HCT116 (cell line): Measurements from ENCODE around the gene F10. TPM values are rescaled to one million over a fixed set of nuclear protein-coding genes. Genes with fewer than 3 reads are reported as not detected.

ENCODE experiments used
- ATAC-seq: fragments of 200-7000 bp; cut with Tn5 transposase; 2 replicates; pipeline ENCODE4 v1.9.1; 2020; ENCODE audit warnings: mild to moderate bottlenecking, moderate library complexity
- BruUV-seq: library from RNA; stranded (reverse); fragments of 400-500 nt; replicated peaks from 2 replicates; lab custom pipeline; 2021; lab: Mats Ljungman, UMichigan
- CTCF ChIA-PET: fragments of 300-600 bp; sonication (Branson Sonifier 250); formaldehyde crosslinking; loops from one replicate; lab custom pipeline; 2021; ENCODE audit warnings: antibody characterized with exemption; lab: Charles Lee
- POLR2A ChIA-PET: fragments of 300-600, 350-600 bp; sonication (Branson Sonifier 250); formaldehyde crosslinking; loops from one replicate; lab custom pipeline; 2021; ENCODE audit warnings: antibody characterized with exemption; lab: Charles Lee
- RAD21 ChIA-PET, 2 experiments: fragments of 300-600 bp; sonication (Branson Sonifier 250); formaldehyde crosslinking; loops; one replicate each; lab custom pipeline; 2023; ENCODE audit warnings: low total read pairs in 2 of 2; ENCODE audit not compliant: uncharacterized antibody in 2 of 2, unreplicated experiment in 2 of 2, low non-redundant PET in 1 of 2; lab: Charles Lee
- DNase-seq: peaks from one replicate; pipeline ENCODE4 v3.0.0-alpha.2; 2010; ENCODE audit warnings: low read depth, low spot score
- H2AFZ ChIP-seq: fragments of 200-600 bp; shearing (Covaris generic), sonication (generic); 2 replicates; pipeline ENCODE4 v1.6.1; 2017; ENCODE audit warnings: low read depth, mixed run types, mixed read lengths, antibody characterized with exemption, low read length; ENCODE audit not compliant: poor library complexity, severe bottlenecking
- H3K27ac ChIP-seq: 2 replicates; pipeline ENCODE4 v1.5.1; 2012; ENCODE audit warnings: low read depth, low read length
- H3K27me3 ChIP-seq: fragments of 200-600 bp; sonication (generic); 2 replicates; pipeline ENCODE4 v1.6.1; 2016; ENCODE audit warnings: mixed run types, low read length, mixed read lengths; ENCODE audit not compliant: insufficient read depth
- H3K36me3 ChIP-seq, 2 experiments: fragments of 200-500 bp in 1 of 2; fragments of 200-600 bp in 1 of 2; sonication (Bioruptor generic) in 1 of 2; sonication (generic) in 1 of 2; 2 replicates each; pipeline versions ENCODE4 v1.5.1 to v1.6.1; 2014 to 2016; ENCODE audit warnings: low read length in 2 of 2, inconsistent platforms in 1 of 2, mixed read lengths in 1 of 2, mixed run types in 1 of 2; ENCODE audit not compliant: insufficient read depth in 2 of 2, control insufficient read depth in 1 of 2
- H3K4me1 ChIP-seq, 2 experiments: fragments of 200-600 bp in 1 of 2; sonication (generic) in 1 of 2; 2 replicates each; pipeline versions ENCODE4 v1.5.1 to v1.6.1; 2012 to 2017; ENCODE audit warnings: low read length in 2 of 2, inconsistent platforms in 1 of 2, mild to moderate bottlenecking in 1 of 2, mixed read lengths in 1 of 2, mixed run types in 1 of 2, moderate library complexity in 1 of 2; ENCODE audit not compliant: insufficient read depth in 2 of 2, control insufficient read depth in 1 of 2
- H3K4me2 ChIP-seq: fragments of 200-600 bp; sonication (generic); 2 replicates; pipeline ENCODE4 v1.6.1; 2017; ENCODE audit warnings: mixed run types, low read length, mixed read lengths
- H3K4me3 ChIP-seq, 2 experiments: fragments of 200-600 bp in 1 of 2; sonication (generic) in 1 of 2; replicated peaks in 1 of 2; 2 replicates each; pipeline ENCODE4 v1.5.1; 2011 to 2016; ENCODE audit warnings: low read length in 2 of 2, control low read depth in 1 of 2, low read depth in 1 of 2, mild to moderate bottlenecking in 1 of 2, mixed read lengths in 1 of 2, mixed run types in 1 of 2
- H3K79me2 ChIP-seq: fragments of 200-600 bp; sonication (generic); 2 replicates; pipeline ENCODE4 v1.6.1; 2017; ENCODE audit warnings: mild to moderate bottlenecking, mixed run types, low read length, moderate library complexity, mixed read lengths; ENCODE audit not compliant: insufficient read depth
- H3K9ac ChIP-seq: fragments of 200-600 bp; sonication (generic); 2 replicates; pipeline ENCODE4 v1.6.1; 2016; ENCODE audit warnings: low read length, mixed read lengths
- H3K9me2 ChIP-seq: fragments of 200-600 bp; sonication (generic), shearing (Covaris generic); 2 replicates; pipeline ENCODE4 v1.6.1; 2017; ENCODE audit warnings: mixed run types, mild to moderate bottlenecking, moderate library complexity; ENCODE audit not compliant: insufficient read depth
- H3K9me3 ChIP-seq, 2 experiments: fragments of 200-500 bp in 1 of 2; fragments of 200-600 bp in 1 of 2; sonication (Bioruptor generic) in 1 of 2; sonication (generic) in 1 of 2; 2 replicates each; pipeline ENCODE4 v1.6.1; 2014 to 2017; ENCODE audit warnings: low read length in 2 of 2, mixed read lengths in 2 of 2, inconsistent platforms in 1 of 2, low read depth in 1 of 2, mild to moderate bottlenecking in 1 of 2, mixed run types in 1 of 2, moderate library complexity in 1 of 2; ENCODE audit not compliant: control insufficient read depth in 1 of 2, insufficient read depth in 1 of 2
- H4K20me1 ChIP-seq: fragments of 200-600 bp; sonication (generic), shearing (Covaris generic); 2 replicates; pipeline ENCODE4 v1.6.1; 2017; ENCODE audit warnings: mixed run types, mild to moderate bottlenecking, moderate library complexity; ENCODE audit not compliant: insufficient read depth
- CEBPB ChIP-seq: IDR thresholded peaks from 2 replicates; pipeline ENCODE4 v1.6.1; 2012; ENCODE audit warnings: low read depth
- EGR1 ChIP-seq: IDR thresholded peaks from 2 replicates; pipeline ENCODE4 v1.6.1; 2012; ENCODE audit warnings: low read depth
- ELF1 ChIP-seq: IDR thresholded peaks from 2 replicates; pipeline ENCODE4 v1.6.1; 2012; ENCODE audit warnings: low read depth, borderline replicate concordance
- EZH2 ChIP-seq: fragments of 200-600 bp; sonication (generic); IDR thresholded peaks from 2 replicates; pipeline ENCODE4 v1.6.1; 2017; ENCODE audit warnings: antibody characterized with exemption, mixed run types
- EZH2phosphoT487 ChIP-seq: fragments of 200-600 bp; IDR thresholded peaks from 2 replicates; pipeline ENCODE4 v1.6.1; 2018; ENCODE audit warnings: antibody characterized with exemption, borderline replicate concordance
- FOSL1 ChIP-seq: IDR thresholded peaks from 2 replicates; pipeline ENCODE4 v1.6.1; 2012; ENCODE audit warnings: low read depth
- POLR2A ChIP-seq: IDR thresholded peaks from 2 replicates; pipeline ENCODE4 v1.7.0; 2011; ENCODE audit warnings: borderline replicate concordance; ENCODE audit not compliant: insufficient read depth, insufficient read length; ENCODE audit errors: extremely low read depth
- POLR2AphosphoS5 ChIP-seq: IDR thresholded peaks from 2 replicates; pipeline ENCODE4 v1.6.1; 2011; ENCODE audit warnings: mild to moderate bottlenecking, low read depth, low read length, moderate library complexity
- RAD21 ChIP-seq: IDR thresholded peaks from 2 replicates; pipeline ENCODE4 v1.6.1; 2012; ENCODE audit warnings: low read depth, mild to moderate bottlenecking
- SIN3A ChIP-seq: IDR thresholded peaks from 2 replicates; pipeline ENCODE4 v1.6.1; 2012; ENCODE audit warnings: low read depth
- SP1 ChIP-seq: IDR thresholded peaks from 2 replicates; pipeline ENCODE4 v1.6.1; 2012; ENCODE audit warnings: low read depth
- SRF ChIP-seq: IDR thresholded peaks from 2 replicates; pipeline ENCODE4 v1.6.1; 2012; ENCODE audit warnings: low read depth
- TCF7L2 ChIP-seq: IDR thresholded peaks from 2 replicates; pipeline ENCODE4 v1.7.0; 2011; ENCODE audit warnings: borderline replicate concordance, inconsistent platforms; ENCODE audit not compliant: insufficient read depth, insufficient read length; ENCODE audit errors: extremely low read depth
- YY1 ChIP-seq: IDR thresholded peaks from 2 replicates; pipeline ENCODE4 v1.6.1; 2011; ENCODE audit warnings: low read length, low read depth, moderate library complexity, mild to moderate bottlenecking; ENCODE audit not compliant: insufficient replicate concordance; ENCODE audit errors: extremely low read depth
- ZFX ChIP-seq: fragments of 450-650 bp; IDR thresholded peaks from 2 replicates; pipeline ENCODE4 v1.6.1; 2017
- ZNF274 ChIP-seq: fragments of 200-500 bp; sonication (Bioruptor generic); IDR thresholded peaks from 2 replicates; pipeline ENCODE4 v1.6.1; 2014; ENCODE audit warnings: mild to moderate bottlenecking, low read depth, low read length, inconsistent platforms
- intact Hi-C: fragments of 100-400 bp; cut with micrococcal nuclease; formaldehyde crosslinking; loops from 2 replicates; pipeline ENCODE4 v1.10.0; 2022
- total RNA-seq: library from RNA; stranded (reverse); gene quantifications from one replicate; pipeline ENCODE4 v1.2.1, GENCODE V29; 2021; ENCODE audit not compliant: unreplicated experiment
- TF ChIP-seq, protein P1 (sequence below): IDR thresholded peaks from 2 replicates; pipeline ENCODE4 v1.6.1; 2012; ENCODE audit warnings: low read depth
- TF ChIP-seq, protein P2 (sequence below), 3 experiments: fragments of 200-600 bp in 1 of 3; sonication (generic) in 1 of 3; IDR thresholded peaks in 2 of 3; conservative IDR thresholded peaks in 1 of 3; 2 replicates each; pipeline ENCODE4 v1.5.1; 2012 to 2017; ENCODE audit warnings: low read depth in 2 of 3, low read length in 2 of 3, antibody characterized with exemption in 1 of 3, borderline replicate concordance in 1 of 3, control low read depth in 1 of 3, mild to moderate bottlenecking in 1 of 3, mixed read lengths in 1 of 3, mixed run types in 1 of 3, moderate library complexity in 1 of 3; ENCODE audit not compliant: insufficient read depth in 1 of 3
- TF ChIP-seq, protein P3 (sequence below): IDR thresholded peaks from 2 replicates; pipeline ENCODE4 v1.6.1; 2011; ENCODE audit warnings: mild to moderate bottlenecking, low read length, moderate library complexity; ENCODE audit not compliant: insufficient replicate concordance; ENCODE audit errors: extremely low read depth
- TF ChIP-seq, protein P4 (sequence below): IDR thresholded peaks from 2 replicates; pipeline ENCODE4 v1.6.1; 2012

Gene F10
- total RNA-seq, 1 experiment from 2014 or later, result 4.0 TPM

DNA sequence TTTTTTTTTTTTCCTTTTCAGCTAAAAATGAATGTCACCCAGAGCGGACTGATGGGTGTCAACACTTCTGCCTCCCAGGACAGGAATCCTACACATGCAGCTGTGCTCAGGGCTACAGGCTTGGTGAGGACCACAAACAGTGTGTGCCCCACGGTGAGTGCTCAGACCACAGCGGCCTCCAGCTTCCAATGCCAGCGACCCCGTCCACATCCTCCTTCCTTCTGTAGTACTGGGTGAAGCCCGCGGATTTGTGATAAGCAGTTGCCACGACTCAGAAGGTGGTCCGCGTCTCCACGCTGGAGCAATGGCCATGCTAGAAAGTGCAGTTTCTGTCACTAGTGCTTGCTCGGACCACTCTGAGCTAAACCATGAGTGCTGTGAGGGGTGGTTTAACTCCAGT, 41.9 kb downstream of the F10 start:
- RAD21 ChIA-PET, result no interaction called here

More for the DNA sequence above, 41.9 kb downstream of the F10 start:
- Histone ChIP-seq H3K9me3 (no peaks in the 10 kb centered on the region), H3K79me2 (no peaks in the 10 kb centered on the region), H3K9me2 (no peaks in the 10 kb centered on the region), H3K27me3 (peaks cover 3% of the 10 kb centered on the region; the same call in 1 of the 2 replicates), H4K20me1 (no peaks in the 10 kb centered on the region), H3K4me3 (no peak overlapping the region), H3K4me2 (no peak overlapping the region), H2AFZ (no peak overlapping the region), H3K4me1 (no peaks in the 10 kb centered on the region), H3K9ac (no peak overlapping the region), H3K36me3 (0 out of 4 replicates have a peak, but pooled peaks cover 0 to 5% of the 10 kb centered on the region in 2 experiments), H3K27ac (no peak overlapping the region)
- ATAC-seq (no peak), DNase-seq (no peak)
- CTCF ChIA-PET, result no interaction called here
- BruUV-seq, result no TSS peak
- no peak for TF ChIP-seq ZNF274
- TF ChIP-seq CEBPB, result no peak
- no peak for TF ChIP-seq TCF7L2
- no peak for TF ChIP-seq ZFX
- TF ChIP-seq, protein P1, sequence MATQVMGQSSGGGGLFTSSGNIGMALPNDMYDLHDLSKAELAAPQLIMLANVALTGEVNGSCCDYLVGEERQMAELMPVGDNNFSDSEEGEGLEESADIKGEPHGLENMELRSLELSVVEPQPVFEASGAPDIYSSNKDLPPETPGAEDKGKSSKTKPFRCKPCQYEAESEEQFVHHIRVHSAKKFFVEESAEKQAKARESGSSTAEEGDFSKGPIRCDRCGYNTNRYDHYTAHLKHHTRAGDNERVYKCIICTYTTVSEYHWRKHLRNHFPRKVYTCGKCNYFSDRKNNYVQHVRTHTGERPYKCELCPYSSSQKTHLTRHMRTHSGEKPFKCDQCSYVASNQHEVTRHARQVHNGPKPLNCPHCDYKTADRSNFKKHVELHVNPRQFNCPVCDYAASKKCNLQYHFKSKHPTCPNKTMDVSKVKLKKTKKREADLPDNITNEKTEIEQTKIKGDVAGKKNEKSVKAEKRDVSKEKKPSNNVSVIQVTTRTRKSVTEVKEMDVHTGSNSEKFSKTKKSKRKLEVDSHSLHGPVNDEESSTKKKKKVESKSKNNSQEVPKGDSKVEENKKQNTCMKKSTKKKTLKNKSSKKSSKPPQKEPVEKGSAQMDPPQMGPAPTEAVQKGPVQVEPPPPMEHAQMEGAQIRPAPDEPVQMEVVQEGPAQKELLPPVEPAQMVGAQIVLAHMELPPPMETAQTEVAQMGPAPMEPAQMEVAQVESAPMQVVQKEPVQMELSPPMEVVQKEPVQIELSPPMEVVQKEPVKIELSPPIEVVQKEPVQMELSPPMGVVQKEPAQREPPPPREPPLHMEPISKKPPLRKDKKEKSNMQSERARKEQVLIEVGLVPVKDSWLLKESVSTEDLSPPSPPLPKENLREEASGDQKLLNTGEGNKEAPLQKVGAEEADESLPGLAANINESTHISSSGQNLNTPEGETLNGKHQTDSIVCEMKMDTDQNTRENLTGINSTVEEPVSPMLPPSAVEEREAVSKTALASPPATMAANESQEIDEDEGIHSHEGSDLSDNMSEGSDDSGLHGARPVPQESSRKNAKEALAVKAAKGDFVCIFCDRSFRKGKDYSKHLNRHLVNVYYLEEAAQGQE, result no peak
- TF ChIP-seq ELF1, result no peak
- TF ChIP-seq POLR2AphosphoS5, result no peak
- TF ChIP-seq, protein P2, sequence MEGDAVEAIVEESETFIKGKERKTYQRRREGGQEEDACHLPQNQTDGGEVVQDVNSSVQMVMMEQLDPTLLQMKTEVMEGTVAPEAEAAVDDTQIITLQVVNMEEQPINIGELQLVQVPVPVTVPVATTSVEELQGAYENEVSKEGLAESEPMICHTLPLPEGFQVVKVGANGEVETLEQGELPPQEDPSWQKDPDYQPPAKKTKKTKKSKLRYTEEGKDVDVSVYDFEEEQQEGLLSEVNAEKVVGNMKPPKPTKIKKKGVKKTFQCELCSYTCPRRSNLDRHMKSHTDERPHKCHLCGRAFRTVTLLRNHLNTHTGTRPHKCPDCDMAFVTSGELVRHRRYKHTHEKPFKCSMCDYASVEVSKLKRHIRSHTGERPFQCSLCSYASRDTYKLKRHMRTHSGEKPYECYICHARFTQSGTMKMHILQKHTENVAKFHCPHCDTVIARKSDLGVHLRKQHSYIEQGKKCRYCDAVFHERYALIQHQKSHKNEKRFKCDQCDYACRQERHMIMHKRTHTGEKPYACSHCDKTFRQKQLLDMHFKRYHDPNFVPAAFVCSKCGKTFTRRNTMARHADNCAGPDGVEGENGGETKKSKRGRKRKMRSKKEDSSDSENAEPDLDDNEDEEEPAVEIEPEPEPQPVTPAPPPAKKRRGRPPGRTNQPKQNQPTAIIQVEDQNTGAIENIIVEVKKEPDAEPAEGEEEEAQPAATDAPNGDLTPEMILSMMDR (IDR thresholded peaks at IDR 0.05 in 2 of 3, conservative IDR thresholded peaks at IDR 0.05 in 1 of 3; ENCODE audit: borderline replicate concordance in 1 of 3, insufficient read depth in 1 of 3, low read depth in 2 of 3, low read length in 2 of 3), result no peak
- TF ChIP-seq, protein P3, sequence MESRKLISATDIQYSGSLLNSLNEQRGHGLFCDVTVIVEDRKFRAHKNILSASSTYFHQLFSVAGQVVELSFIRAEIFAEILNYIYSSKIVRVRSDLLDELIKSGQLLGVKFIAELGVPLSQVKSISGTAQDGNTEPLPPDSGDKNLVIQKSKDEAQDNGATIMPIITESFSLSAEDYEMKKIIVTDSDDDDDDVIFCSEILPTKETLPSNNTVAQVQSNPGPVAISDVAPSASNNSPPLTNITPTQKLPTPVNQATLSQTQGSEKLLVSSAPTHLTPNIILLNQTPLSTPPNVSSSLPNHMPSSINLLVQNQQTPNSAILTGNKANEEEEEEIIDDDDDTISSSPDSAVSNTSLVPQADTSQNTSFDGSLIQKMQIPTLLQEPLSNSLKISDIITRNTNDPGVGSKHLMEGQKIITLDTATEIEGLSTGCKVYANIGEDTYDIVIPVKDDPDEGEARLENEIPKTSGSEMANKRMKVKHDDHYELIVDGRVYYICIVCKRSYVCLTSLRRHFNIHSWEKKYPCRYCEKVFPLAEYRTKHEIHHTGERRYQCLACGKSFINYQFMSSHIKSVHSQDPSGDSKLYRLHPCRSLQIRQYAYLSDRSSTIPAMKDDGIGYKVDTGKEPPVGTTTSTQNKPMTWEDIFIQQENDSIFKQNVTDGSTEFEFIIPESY, result no peak
- TF ChIP-seq RAD21, result no peak
- TF ChIP-seq SP1, result no peak
- TF ChIP-seq EGR1, result no peak
- TF ChIP-seq SRF, result no peak
- no peak for TF ChIP-seq YY1
- TF ChIP-seq EZH2phosphoT487, result no peak
- TF ChIP-seq, protein P4, sequence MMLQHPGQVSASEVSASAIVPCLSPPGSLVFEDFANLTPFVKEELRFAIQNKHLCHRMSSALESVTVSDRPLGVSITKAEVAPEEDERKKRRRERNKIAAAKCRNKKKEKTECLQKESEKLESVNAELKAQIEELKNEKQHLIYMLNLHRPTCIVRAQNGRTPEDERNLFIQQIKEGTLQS, result no peak
- no peak for TF ChIP-seq POLR2A
- TF ChIP-seq SIN3A, result no peak
- no peak for TF ChIP-seq EZH2
- TF ChIP-seq FOSL1, result no peak
- POLR2A ChIA-PET, result no interaction called here
- intact Hi-C loops, result no loop called here
